HG03039 (cell line): ENCODE measurements around the gene GNAI1.
"Not testable (repeated sequence)": the region's sequence is repeated elsewhere in the genome, so short reads cannot be mapped to it uniquely, and the experiment has no call there.

ENCODE experiments used
- ATAC-seq: cut with Tn5 transposase; IDR thresholded peaks from one replicate; pipeline ENCODE4 v1.9.1; 2021; ENCODE audit warnings: mild to moderate bottlenecking, moderate library complexity; ENCODE audit not compliant: unreplicated experiment

Gene GNAI1

GRCh38 chr7:80154656-80155333, 20.2 kb downstream of the GNAI1 start:
- no peak for ATAC-seq

- ATAC-seq: no peak
Measured at GRCh38 chr7:80155374-80155773, 20.7 kb downstream of the GNAI1 start.

- ATAC-seq: not testable (repeated sequence)
Measured at GRCh38 chr7:80157770-80158169, 23.1 kb downstream of the GNAI1 start.

GRCh38 chr7:80159802-80160201, 25.2 kb downstream of the GNAI1 start:
- ATAC-seq: no peak

GRCh38 chr7:80161466-80161865, 26.8 kb downstream of the GNAI1 start:
- ATAC-seq: no peak

- no peak for ATAC-seq
Measured at GRCh38 chr7:80165177-80165576, 30.5 kb downstream of the GNAI1 start.

- no peak for ATAC-seq
Measured at GRCh38 chr7:80170445-80170844, 35.8 kb downstream of the GNAI1 start.

GRCh38 chr7:80172387-80172786, 37.8 kb downstream of the GNAI1 start:
- ATAC-seq: no peak

GRCh38 chr7:80175744-80176143, 41.1 kb downstream of the GNAI1 start:
- no peak for ATAC-seq

- no peak for ATAC-seq
Measured at GRCh38 chr7:80181411-80181810, 46.8 kb downstream of the GNAI1 start.

GRCh38 chr7:80182630-80183276, 48.1 kb downstream of the GNAI1 start:
- no peak for ATAC-seq

GRCh38 chr7:80183351-80183750, 48.7 kb downstream of the GNAI1 start:
- no peak for ATAC-seq

- no peak for ATAC-seq
Measured at GRCh38 chr7:80183900-80184685, 49.5 kb downstream of the GNAI1 start.

GRCh38 chr7:80184693-80185092, 50.1 kb downstream of the GNAI1 start:
- ATAC-seq: no peak

- ATAC-seq: no peak
Measured at GRCh38 chr7:80185571-80185970, 50.9 kb downstream of the GNAI1 start.

GRCh38 chr7:80186721-80187120, 52.1 kb downstream of the GNAI1 start:
- no peak for ATAC-seq

- no peak for ATAC-seq
Measured at GRCh38 chr7:80187279-80187678, 52.6 kb downstream of the GNAI1 start.

- no peak for ATAC-seq
Measured at GRCh38 chr7:80187727-80188126, 53.1 kb downstream of the GNAI1 start.

- ATAC-seq: no peak
Measured at GRCh38 chr7:80189638-80190037, 55.0 kb downstream of the GNAI1 start.

- no peak for ATAC-seq
Measured at GRCh38 chr7:80197627-80198026, 63.0 kb downstream of the GNAI1 start.

GRCh38 chr7:80199051-80199450, 64.4 kb downstream of the GNAI1 start:
- no peak for ATAC-seq

- no peak for ATAC-seq
Measured at GRCh38 chr7:80204454-80204853, 69.8 kb downstream of the GNAI1 start.
